Mucosa of rectum (tissue), 2 donors: ENCODE results near the gene MAP3K19.

Source experiments
- H3K27ac ChIP-seq, 2 donors: one replicate each; pipeline ENCODE4 v1.7.0; 2013; ENCODE audit warnings: inconsistent platforms in 2 of 2, low read depth in 2 of 2, low read length in 2 of 2
- H3K27me3 ChIP-seq, 2 donors: one replicate each; pipeline ENCODE4 v1.7.0; 2013; ENCODE audit warnings: low read length in 2 of 2; ENCODE audit not compliant: control insufficient read depth in 2 of 2, insufficient read depth in 2 of 2
- H3K36me3 ChIP-seq, 2 donors: one replicate each; pipeline ENCODE4 v1.7.0; 2013; ENCODE audit warnings: low read length in 2 of 2; ENCODE audit not compliant: control insufficient read depth in 2 of 2, insufficient read depth in 2 of 2
- H3K4me1 ChIP-seq, 2 donors: one replicate each; pipeline ENCODE4 v1.7.0; 2013; ENCODE audit warnings: low read length in 2 of 2, mild to moderate bottlenecking in 1 of 2; ENCODE audit not compliant: control insufficient read depth in 2 of 2, insufficient read depth in 2 of 2
- H3K4me3 ChIP-seq, 2 donors: one replicate each; pipeline ENCODE4 v1.7.0; 2013; ENCODE audit warnings: low read length in 2 of 2
- H3K9ac ChIP-seq, 2 donors: one replicate each; pipeline ENCODE4 v1.7.0; 2013; ENCODE audit warnings: low read length in 2 of 2, low read depth in 1 of 2, mild to moderate bottlenecking in 1 of 2
- H3K9me3 ChIP-seq, 2 donors: one replicate each; pipeline ENCODE4 v1.7.0; 2013; ENCODE audit warnings: low read length in 2 of 2; ENCODE audit not compliant: control insufficient read depth in 2 of 2
- donor health status: healthy.
- donor health status: Normal muscosa, but diverticular disease.

The MAP3K19 gene

DNA sequence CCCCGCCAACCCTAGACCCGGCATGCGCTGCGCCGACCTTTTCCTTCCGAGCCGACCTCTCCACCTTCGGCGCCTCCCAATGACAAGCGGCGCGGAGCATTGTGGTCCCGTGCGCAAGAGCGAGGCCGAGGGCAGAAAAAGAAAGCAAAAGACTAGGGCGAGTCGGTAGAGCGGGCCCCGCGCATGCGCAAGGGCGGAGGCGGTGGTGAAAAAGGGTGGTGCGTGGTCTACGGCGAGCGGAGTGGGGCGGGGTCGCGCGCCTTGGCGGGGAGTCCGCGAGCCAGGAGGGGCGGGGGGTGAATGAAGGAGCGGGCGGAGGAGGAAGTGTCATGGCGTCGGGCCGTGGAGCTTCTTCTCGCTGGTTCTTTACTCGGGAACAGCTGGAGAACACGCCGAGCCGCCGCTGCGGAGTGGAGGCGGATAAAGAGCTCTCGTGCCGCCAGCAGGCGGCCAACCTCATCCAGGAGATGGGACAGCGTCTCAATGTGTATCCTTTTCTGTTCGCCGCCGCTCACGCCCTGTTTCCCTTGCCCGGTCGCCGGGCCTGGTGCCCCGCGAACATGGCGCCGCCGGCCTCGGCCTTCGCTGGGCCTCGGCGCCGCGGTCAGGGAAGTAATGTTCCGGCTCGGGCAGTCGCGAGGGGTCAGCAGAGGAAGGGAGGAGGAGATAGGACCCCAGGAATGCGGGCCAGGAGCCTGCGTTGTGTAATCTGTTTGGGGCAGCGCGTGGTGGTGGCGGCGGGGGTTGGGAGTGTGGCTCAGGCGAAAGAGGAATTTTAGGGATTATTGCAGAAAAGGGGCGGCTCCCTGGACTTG, 128.5 kb downstream of the MAP3K19 start, which contains the start of gene CCNT2:
Gene CCNT2 (plus strand): TSS at position 297 of the 815 bp plus-strand sequence. CDS start 33 bp downstream, at position 330.
- H3K36me3 ChIP-seq, result no peaks in the 10 kb centered on the region
- H3K4me3 ChIP-seq, result peak within 1 kb of the TSS; percentile 95 to 97
- peaks cover 16 to 18% of the 10 kb centered on the region in 2 donors for H3K4me1 ChIP-seq
- no peaks in the 10 kb centered on the region for H3K9me3 ChIP-seq
- H3K9ac ChIP-seq, result peak within 1 kb of the TSS; percentile 99
- H3K27ac ChIP-seq, result peak within 1 kb of the TSS; percentile 99
- H3K27me3 ChIP-seq, result no peaks in the 10 kb centered on the region

DNA sequence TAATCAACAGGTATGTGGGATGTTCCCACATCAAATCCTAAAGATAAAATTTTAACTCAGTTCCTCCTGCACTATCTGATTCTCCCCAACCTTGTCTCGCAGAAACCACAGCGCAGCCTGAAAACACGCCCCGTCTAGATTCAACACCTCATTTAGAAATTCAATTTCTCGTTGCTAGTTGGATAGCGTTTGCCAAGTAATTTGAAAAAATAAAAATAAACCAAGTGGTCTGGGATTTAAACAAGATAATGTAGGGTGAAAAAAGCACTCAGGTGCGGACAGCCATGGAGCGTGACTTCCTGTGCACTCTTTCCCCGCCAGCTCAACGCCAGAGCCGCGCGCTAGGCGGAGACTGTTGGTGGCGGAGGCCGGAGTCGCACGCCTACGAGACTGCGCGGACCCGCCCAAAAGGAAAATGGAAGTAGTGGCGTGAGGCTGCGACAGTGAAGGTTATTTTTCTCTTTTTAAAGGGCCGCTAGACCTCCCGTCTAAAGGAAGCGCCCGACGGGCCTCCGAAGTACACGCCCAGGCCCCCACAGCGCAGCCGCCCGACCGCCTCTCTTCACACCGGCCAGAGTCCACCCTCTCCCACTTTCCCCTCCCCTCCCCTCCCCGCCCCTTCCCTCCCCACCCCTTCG, 129.2 kb downstream of the MAP3K19 start:
- Histone ChIP-seq H3K4me3 (peak overlapping the region; percentile 75 to 93), H3K27me3 (no peaks in the 10 kb centered on the region), H3K9me3 (no peaks in the 10 kb centered on the region), H3K27ac (peak overlapping the region; percentile 99), H3K36me3 (no peaks in the 10 kb centered on the region), H3K4me1 (peaks cover 16% of the 10 kb centered on the region in 2 donors), H3K9ac (peak overlapping the region; percentile 78 to 87)

DNA sequence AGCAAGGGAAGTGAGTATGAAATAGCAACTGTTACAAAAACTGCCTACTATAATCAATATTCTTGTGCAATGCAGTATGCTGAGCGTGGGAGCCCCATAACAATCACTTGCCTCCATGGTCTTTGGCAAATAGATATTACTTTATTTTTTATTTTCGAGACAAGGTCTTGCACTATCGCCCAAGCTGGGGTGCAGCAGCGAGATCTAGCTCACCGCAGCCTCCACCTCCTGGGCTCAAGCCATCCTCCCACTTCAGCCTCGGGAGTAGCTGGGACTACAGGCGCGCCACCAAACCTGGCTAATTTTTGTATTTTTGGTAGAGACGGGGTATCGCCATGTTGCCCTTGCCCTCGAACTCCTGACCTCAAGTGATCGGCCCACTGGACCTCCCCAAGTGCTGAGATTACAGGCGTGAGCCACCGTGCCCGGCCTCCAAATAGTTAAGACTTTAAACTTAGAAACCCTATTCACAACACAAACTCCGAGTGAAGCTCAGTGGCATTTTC, 129.8 kb downstream of the MAP3K19 start:
- no peaks in the 10 kb centered on the region for H3K27me3 ChIP-seq
- H3K4me1 ChIP-seq, result peaks cover 16% of the 10 kb centered on the region in 2 donors
- no peaks in the 10 kb centered on the region for H3K9me3 ChIP-seq
- H3K36me3 ChIP-seq, result no peaks in the 10 kb centered on the region
- H3K9ac ChIP-seq, result peak overlapping the region; percentile 78 to 87
- H3K27ac ChIP-seq, result peak overlapping the region; percentile 99
- H3K4me3 ChIP-seq, result peak overlapping the region; percentile 75 to 93
